Loucy (cell line): ENCODE measurements around the gene STK32C.

Source experiments
- CTCF ChIP-seq: fragments of 200-600 bp; sonication (generic); conservative IDR thresholded peaks from 2 replicates; pipeline ENCODE4 v1.5.1; 2014; ENCODE audit warnings: mild to moderate bottlenecking, antibody characterized with exemption, low read length
- EZH2phosphoT487 ChIP-seq: fragments of 200-600 bp; IDR thresholded peaks from 2 replicates; pipeline ENCODE4 v1.6.1; 2018; ENCODE audit warnings: antibody characterized with exemption, mild to moderate bottlenecking, moderate library complexity, borderline replicate concordance

- TF ChIP-seq EZH2phosphoT487 (no peak), CTCF (no peak)
Measured at GRCh38 chr10:132243141-132243540, 64.6 kb downstream of the STK32C start.
